ENCODE results near the gene SH3D21. TPM values are rescaled to one million over a fixed set of nuclear protein-coding genes. Genes with fewer than 3 reads are reported as not detected.
A peak's percentile ranks its signal among the peaks of the same experiment; 100 is the strongest.

SH3D21 gene
- total and polyA plus RNA-seq, 11 donors = 0.38 to 3.1 (median 1.4) TPM

- Histone ChIP-seq H3K9me3 (no peaks in the 10 kb centered on the region), H3K27ac (no peak overlapping the region), H3K4me1 (peaks cover 0 to 11% (median 0%) of the 10 kb centered on the region in 12 donors), H3K36me3 (peaks cover 0 to 90% (median 86%) of the 10 kb centered on the region in 9 donors), H3K4me3 (no peak overlapping the region), H3K27me3 (no peaks in the 10 kb centered on the region)
- TF ChIP-seq POLR2A (IDR thresholded peaks at IDR 0.05) (no peak), CTCF (IDR thresholded peaks at IDR 0.05) (no peak)
- DNase-seq (peak in 1 of 5 donors; percentile 14), ATAC-seq (no peak)
- 88 to 92% (median 89%) methylated on average over 13 of the region's 13 CpGs for WGBS, 4 donors
- intact Hi-C loops (cut with DNase I) = no loop called here
Observed at GRCh38 chr1:36358514-36359084, 52.4 kb downstream of the SH3D21 start.

- intact Hi-C loops (cut with DNase I) = no loop called here
- Histone ChIP-seq H3K27me3 (no peaks in the 10 kb centered on the region), H3K4me1 (peaks cover 0 to 11% (median 0%) of the 10 kb centered on the region in 12 donors), H3K27ac (no peak overlapping the region), H3K9me3 (no peaks in the 10 kb centered on the region), H3K36me3 (peaks cover 0 to 82% (median 78%) of the 10 kb centered on the region in 9 donors), H3K4me3 (no peak overlapping the region)
- no peak for DNase-seq
- ATAC-seq = no peak
- 90 to 95% (median 94%) methylated on average over 5 of the region's 5 CpGs for WGBS, 4 donors
- TF ChIP-seq CTCF (IDR thresholded peaks at IDR 0.05) (no peak), POLR2A (IDR thresholded peaks at IDR 0.05) (no peak)
Observed at GRCh38 chr1:36359383-36359782, 53.2 kb downstream of the SH3D21 start.

- H3K27ac ChIP-seq = peak overlapping the region in 1 of 12 donors; percentile 37
- H3K36me3 ChIP-seq = peaks cover 0 to 76% (median 71%) of the 10 kb centered on the region in 9 donors
- ATAC-seq (peak in 2 of 4 donors; percentile 37 to 55), DNase-seq (no peak)
- H3K9me3 ChIP-seq = no peaks in the 10 kb centered on the region
- WGBS, 4 donors = 83 to 86% (median 85%) methylated on average over 6 of the region's 6 CpGs
- H3K27me3 ChIP-seq = no peaks in the 10 kb centered on the region
- no peak for TF ChIP-seq CTCF (IDR thresholded peaks at IDR 0.05)
- no peak for TF ChIP-seq POLR2A (IDR thresholded peaks at IDR 0.05)
- no peak overlapping the region for H3K4me3 ChIP-seq
- intact Hi-C loops (cut with DNase I) = no loop called here
- peaks cover 0 to 13% (median 1%) of the 10 kb centered on the region in 12 donors for H3K4me1 ChIP-seq
Observed at GRCh38 chr1:36359911-36360550, 53.9 kb downstream of the SH3D21 start.

GRCh38 chr1:36365381-36365780 lies 59.2 kb downstream of the SH3D21 start:
- Histone ChIP-seq H3K36me3 (peaks cover 0 to 40% (median 31%) of the 10 kb centered on the region in 9 donors), H3K4me1 (peaks cover 0 to 60% (median 28%) of the 10 kb centered on the region in 12 donors), H3K4me3 (no peak overlapping the region), H3K27ac (peak overlapping the region in 11 of 12 donors; percentile 35 to 84 (median 60)), H3K27me3 (no peaks in the 10 kb centered on the region), H3K9me3 (no peaks in the 10 kb centered on the region)
- peak in 3 of 4 donors; percentile 20 to 64 (median 41) for ATAC-seq
- intact Hi-C loops (cut with DNase I) = loop anchor here in 4 of 10 donors (5.0 kb wide), 3 partner anchors 38 to 58 kb away; partner anchors contain the start of genes EVA1B (in 2 of the 4) and SH3D21 (in 1 of the 4)
- WGBS, 4 donors = 71 to 80% (median 76%) methylated on average over 1 of the region's 1 CpG
- TF ChIP-seq POLR2A (IDR thresholded peaks at IDR 0.05) = no peak
- TF ChIP-seq CTCF (IDR thresholded peaks at IDR 0.05) = no peak
- peak in 4 of 5 donors; percentile 58 to 86 (median 70) for DNase-seq
